HG02763 (cell line): ENCODE data around the gene CATSPERE.

Source experiments
- ATAC-seq: cut with Tn5 transposase; IDR thresholded peaks from one replicate; pipeline ENCODE4 v1.9.1; 2021; ENCODE audit warnings: mild to moderate bottlenecking, moderate library complexity; ENCODE audit not compliant: unreplicated experiment

Gene CATSPERE

DNA sequence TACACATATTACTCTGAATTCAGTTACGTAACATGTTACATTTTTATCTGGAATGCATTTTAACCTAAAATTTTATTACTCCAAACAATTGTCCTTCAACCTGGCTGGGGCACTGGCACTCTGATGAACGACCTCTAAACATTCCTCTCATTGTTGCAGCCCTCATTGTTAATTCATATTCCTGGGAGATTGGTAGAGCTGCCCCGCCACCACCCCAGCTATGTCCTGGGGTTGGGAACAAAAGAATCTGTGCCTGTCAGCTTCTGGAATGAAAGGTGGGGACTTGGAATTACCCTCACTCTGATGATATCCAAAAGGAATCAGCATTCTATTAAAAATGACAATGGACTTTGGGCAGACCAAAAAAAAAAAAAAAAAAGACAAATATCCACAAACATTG, 153.8 kb downstream of the CATSPERE start:
- no peak for ATAC-seq

DNA sequence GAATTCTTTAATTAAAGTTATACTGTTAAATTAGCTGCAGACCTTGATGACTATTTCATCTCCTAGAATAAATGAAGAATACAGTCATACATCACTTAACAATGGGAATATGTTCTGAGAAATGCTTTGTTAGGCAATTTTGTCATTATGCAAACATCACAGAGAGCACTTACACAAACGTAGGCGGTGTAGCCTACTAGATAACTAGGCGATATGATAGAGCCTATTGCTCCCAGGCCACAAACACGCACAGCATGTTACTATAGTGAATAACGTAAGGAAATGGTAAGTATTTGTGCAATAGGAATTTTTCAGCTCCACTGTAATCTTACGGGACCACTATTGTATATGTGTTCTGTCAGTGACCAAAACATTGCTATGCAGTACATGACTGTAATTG, 154.2 kb downstream of the CATSPERE start:
- no peak for ATAC-seq

GRCh38 chr1:244626709-244627108, 165.6 kb downstream of the CATSPERE start:
- no peak for ATAC-seq

DNA sequence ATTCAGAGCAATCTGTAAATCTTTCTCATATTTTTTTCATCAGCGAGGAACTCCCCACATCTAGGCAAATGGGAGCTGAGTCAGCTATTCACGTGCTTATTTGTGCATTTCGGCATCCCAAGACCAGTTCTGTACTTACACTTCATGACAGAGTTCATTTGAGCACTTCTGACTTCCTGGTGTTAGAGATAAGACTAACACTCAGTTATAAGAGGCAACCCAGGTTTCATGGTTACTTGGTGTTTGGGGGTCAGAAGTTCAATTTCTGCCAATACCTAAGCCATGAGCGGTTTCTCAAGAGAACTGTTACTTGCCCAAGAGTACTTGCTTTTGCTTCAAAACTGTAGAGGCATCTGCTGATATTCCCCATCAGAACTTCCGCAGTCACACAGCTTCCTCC, 167.7 kb downstream of the CATSPERE start:
- no peak for ATAC-seq

GRCh38 chr1:244633140-244633539, 172.1 kb downstream of the CATSPERE start:
- ATAC-seq: no peak

DNA sequence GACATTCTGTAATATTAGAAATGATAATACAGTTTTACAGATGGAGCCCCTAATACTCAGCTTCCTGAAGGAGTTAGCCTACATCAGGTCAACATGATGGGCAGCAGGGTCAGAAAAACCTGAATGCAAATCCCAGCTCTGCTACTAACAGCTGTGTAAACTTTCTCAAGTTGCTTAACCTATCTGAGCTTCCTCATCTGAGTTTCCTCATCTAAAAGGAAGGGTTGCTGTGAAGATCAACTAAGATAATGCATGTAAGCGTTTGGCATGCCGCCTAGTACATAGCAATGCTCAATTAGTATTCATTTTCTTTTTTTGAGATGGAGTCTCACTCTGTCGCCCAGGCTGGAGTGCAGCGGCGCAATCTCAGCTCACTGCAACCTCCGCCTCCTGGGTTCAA, 173.5 kb downstream of the CATSPERE start:
- ATAC-seq: no peak

DNA sequence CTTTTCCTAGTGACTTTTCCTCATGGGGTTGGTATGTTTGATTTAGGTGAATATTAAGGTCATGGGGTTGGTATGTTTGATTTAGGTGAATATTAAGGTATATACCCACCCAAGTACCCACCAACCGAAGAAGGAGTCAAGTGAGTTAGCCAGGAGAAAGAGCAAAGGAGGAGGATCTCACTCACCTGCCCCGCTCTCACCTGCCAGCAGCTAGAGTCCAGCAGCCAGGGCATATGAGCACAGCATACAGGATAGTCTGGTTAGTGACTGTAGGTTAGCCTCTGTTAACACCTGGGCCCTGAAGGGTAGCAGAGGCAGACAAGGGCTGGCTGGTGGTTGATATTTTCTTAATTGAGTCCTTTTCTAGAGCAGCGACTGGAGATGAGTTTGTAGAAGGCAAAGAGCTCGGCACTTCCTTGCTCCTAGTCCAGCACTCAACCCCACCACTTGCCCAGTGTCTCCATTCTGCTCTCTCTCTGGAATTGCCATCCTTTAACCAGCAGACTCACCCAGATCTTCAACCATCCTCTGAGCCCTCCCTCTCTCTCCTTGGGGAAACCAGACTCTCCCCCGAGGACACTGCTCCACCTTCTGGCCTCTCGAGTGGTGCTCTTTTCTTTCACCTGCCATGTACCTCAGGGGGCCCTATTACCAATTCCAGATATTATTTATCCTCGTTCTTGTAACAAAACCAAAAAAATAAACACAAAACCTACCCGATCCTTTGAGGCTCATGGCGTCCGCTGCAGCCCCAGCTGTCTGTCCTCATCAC, 175.6 kb downstream of the CATSPERE start:
- ATAC-seq: no peak

- no peak for ATAC-seq
Measured at GRCh38 chr1:244639561-244639960, 178.5 kb downstream of the CATSPERE start.

DNA sequence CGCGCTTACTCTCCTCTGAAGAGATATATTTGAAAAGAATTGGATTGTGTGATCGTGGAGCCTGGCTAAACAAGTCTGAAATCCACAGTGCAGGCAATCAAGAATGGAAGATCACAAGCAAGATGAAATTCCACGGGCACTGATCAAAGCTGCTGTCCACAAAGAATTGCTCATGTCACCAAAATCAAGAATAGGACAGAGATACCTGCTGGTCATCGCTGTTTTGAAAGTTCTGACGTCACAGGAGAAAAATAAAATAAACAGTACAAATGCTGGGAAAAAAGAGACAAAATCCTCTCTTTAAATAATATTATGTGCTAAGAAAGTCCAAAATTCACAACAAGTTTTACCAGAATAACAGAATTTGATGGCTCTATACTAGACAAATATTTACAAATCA, 179.8 kb downstream of the CATSPERE start:
- ATAC-seq: no peak

- ATAC-seq: no peak
Measured at GRCh38 chr1:244642526-244642925, 181.5 kb downstream of the CATSPERE start.

GRCh38 chr1:244642988-244643387, 181.9 kb downstream of the CATSPERE start:
- no peak for ATAC-seq

- ATAC-seq: no peak
Measured at GRCh38 chr1:244645414-244645813, 184.3 kb downstream of the CATSPERE start.

DNA sequence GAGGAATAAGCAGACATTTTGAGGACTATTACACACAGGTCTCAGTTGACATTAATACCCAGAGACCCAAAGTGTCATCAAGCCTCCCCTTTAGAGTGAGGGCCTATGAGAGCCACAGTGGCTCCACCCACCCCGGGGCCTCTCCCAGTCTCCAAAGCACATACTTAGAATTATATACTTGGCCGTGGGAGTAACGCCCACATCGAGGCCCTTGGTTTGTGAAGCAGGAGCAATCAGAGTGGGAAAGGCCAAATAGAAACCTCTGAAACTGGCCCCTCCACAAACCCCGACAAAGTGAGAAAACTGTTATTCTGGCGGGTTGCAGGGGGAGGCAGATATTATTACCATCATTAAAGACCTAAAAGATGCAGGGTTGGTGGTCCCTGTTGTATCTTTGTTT, 184.8 kb downstream of the CATSPERE start:
- no peak for ATAC-seq

- ATAC-seq: no peak
Measured at GRCh38 chr1:244647819-244648218, 186.7 kb downstream of the CATSPERE start.

GRCh38 chr1:244651956-244652622, 191.0 kb downstream of the CATSPERE start:
- ATAC-seq: no peak

DNA sequence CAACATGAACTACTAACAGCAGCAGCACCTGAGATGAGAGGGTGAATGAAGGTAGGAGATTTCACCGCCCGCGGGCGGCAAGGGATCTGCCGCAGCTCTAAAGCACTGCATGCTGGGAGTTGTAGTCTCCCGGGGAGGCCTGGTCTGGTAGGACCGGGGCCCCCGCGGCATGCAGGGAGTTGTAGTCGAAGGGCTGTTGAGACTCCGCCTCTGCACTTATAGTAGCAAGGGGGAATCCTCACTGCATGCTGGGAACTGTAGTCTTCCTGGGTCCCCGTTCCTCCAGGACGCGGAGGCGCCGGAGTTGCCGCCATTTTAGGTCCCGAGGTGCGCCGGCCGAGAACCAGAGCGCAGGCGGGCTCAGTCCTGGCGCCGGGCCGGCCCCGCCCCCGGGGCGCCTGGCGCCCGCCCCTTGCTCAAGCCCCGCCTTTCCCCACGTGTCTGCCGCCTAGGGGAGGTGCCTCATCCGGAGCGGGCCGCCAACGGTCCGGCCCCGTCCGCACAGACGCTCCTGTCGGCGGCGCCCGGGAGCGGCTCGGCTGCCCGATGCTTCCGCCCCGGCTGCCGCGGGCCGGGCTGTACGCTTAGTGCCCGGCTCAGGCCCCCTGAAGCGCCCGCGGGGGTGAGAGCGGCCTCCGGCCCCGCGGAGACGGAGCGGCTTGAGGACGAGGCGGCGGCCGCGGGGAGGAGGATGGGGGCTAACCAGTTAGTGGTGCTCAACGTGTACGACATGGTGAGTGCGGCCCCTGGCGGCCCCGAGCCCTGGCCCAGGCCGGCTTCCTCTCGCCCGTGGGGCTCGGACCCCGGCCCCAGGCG, 191.8 kb downstream of the CATSPERE start, which contains the start of gene DESI2:
Gene DESI2, plus strand, starts transcription at position 504 of the 816 bp plus-strand sequence. Its CDS starts 188 bp downstream, at position 692.
- peak; percentile 96 for ATAC-seq

DNA sequence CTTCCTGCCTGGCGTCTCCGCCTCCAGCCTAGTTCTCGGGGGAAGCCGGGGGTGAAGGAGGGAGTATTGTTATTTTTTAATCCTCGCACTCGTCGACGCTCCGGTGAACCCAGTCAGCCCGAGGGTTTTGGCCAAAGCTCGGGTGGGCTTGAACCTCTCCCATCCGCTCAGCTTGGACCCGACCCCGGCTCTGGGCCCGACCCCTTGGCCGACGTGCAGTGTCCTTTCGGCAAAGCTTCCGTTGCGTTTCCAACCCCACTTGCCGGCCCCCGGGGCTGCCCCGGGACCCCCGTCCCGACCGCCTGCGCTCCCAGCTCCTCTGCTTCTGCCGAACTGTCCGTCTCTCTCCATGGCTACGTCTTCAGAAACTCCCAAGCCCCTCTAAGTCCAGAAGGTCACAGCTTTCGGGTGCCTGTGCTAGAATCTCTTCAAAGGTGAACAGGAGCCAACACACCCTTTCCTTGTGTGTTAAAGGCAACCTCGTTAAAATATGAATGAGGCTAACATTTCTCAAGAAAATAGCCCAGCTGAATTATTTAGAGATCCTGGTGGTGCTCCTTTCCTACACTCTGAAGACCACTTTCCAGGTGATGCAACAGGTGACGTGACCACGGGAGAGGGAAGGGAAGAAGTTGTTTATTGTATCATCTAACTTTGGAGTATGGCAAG, 192.5 kb downstream of the CATSPERE start:
- ATAC-seq: no peak

DNA sequence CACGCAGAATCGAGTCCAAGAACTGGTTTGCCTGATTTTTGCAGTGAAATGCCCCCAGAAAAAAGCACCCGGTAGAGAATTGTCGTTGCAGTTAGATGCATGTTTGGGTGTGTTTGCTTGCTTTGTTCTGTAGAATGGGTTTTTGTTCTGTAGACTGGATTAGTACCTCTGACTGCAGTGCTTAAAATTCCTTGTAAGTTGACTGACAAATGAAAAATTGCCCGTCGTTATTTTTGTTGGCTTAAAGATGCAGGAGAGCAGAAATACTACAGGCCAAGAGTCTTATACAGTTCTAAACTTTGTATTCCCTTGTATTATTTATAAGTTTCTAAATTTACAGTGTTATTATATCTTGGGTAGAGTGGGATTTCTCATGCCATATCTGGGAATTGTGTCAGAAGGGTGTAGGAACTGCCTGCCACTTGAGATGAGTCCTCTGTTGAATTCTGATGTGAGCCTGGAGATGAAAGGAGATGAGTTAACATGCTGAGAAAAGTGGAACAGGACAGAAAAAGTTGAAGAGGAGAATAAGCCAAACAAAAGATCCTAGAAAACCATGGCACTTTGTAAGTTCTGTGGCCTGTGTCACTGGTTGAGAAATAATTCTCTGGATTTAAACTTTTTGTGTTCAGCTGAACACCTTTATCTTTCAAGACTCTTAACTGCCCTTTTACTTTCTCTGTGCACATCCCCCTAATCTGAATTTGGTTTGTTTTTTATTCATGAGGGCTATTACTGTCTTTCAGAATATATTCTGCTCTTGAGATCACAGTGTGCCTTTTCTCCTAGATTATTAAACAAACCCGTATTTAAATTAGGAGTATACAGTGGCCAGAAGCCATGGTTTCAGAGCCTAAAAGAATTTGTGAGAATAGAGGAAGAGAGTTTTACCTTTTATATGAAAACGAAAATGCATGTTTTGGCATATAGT, 193.3 kb downstream of the CATSPERE start:
- no peak for ATAC-seq

DNA sequence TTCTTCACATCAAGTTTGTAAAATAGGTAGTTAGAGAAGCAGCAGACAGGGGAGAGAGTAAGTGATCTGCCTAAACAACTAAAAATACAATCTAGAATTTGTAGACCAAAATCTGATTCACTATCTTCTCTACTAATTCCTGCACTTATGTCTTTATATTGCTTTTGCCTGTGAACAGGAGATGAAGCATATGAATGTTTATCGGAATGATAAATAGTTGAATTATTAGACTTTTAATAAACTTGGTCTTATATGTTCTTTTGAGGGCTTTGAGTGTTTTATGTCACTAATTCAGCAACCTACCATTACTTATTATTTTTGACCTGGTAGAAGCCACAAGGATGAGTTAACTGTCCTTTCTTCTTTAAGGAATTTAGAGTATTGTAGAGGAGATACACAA, 194.1 kb downstream of the CATSPERE start:
- no peak for ATAC-seq

DNA sequence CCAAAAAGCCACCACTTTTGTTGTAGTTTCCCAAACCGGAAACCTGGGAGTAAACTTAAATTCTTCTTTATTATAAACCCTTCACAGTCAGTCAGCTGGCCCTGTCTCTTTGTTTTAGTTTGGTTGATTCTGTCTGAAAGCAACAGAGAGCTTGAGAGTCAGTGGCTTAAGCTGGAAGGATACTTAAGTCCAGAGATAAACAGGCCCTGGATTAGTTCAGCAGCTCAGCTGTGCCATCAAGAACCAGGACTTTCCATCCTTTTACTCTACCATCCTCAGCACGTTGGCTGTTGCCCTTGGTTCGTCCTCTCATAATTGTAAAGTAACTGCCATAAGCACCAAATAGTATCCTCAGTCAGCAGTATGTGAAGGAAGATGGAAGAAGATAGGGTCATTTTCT, 196.3 kb downstream of the CATSPERE start:
- ATAC-seq: no peak
